Measurements from ENCODE around the gene CCDC187.
"Not testable (repeated sequence)": the region's sequence is repeated elsewhere in the genome, so short reads cannot be mapped to it uniquely, and the experiment has no call there.

Gene CCDC187

GRCh38 chr9:136266641-136267040 is 37.3 kb downstream of the CCDC187 start:
- DNase-seq (ENCODE audit: low spot score) = not testable (repeated sequence)

GRCh38 chr9:136265561-136266355 is 38.1 kb downstream of the CCDC187 start:
- DNase-seq (ENCODE audit: low spot score) = no peak

- no peak for DNase-seq (ENCODE audit: low spot score)
Observed at GRCh38 chr9:136264441-136265405, 39.2 kb downstream of the CCDC187 start.

GRCh38 chr9:136264031-136264430 is 39.9 kb downstream of the CCDC187 start:
- no peak for DNase-seq (ENCODE audit: low spot score)

GRCh38 chr9:136262671-136263178 is 41.2 kb downstream of the CCDC187 start:
- DNase-seq (ENCODE audit: low spot score) = no peak

GRCh38 chr9:136261686-136262430 is 42.0 kb downstream of the CCDC187 start:
- DNase-seq (ENCODE audit: low spot score) = no peak

- no peak for DNase-seq (ENCODE audit: low spot score)
Observed at GRCh38 chr9:136260936-136261472, 42.9 kb downstream of the CCDC187 start.

- DNase-seq (ENCODE audit: low spot score) = no peak
Observed at GRCh38 chr9:136260521-136260920, 43.4 kb downstream of the CCDC187 start.

GRCh38 chr9:136259836-136260235 is 44.1 kb downstream of the CCDC187 start:
- no peak for DNase-seq (ENCODE audit: low spot score)

- no peak for DNase-seq (ENCODE audit: low spot score)
Observed at GRCh38 chr9:136259517-136259813, 44.4 kb downstream of the CCDC187 start.

- no peak for DNase-seq (ENCODE audit: low spot score)
Observed at GRCh38 chr9:136258786-136259516, 44.9 kb downstream of the CCDC187 start.

GRCh38 chr9:136258299-136258625 is 45.6 kb downstream of the CCDC187 start:
- no peak for DNase-seq (ENCODE audit: low spot score)

GRCh38 chr9:136257381-136258298 is 46.3 kb downstream of the CCDC187 start:
- no peak for DNase-seq (ENCODE audit: low spot score)

- DNase-seq (ENCODE audit: low spot score) = no peak
Observed at GRCh38 chr9:136255896-136256890, 47.7 kb downstream of the CCDC187 start.

- no peak for DNase-seq (ENCODE audit: low spot score)
Observed at GRCh38 chr9:136255166-136255538, 48.7 kb downstream of the CCDC187 start.

GRCh38 chr9:136254381-136255165 is 49.3 kb downstream of the CCDC187 start:
- DNase-seq (ENCODE audit: low spot score) = no peak

GRCh38 chr9:136253246-136254130 is 50.4 kb downstream of the CCDC187 start:
- DNase-seq (ENCODE audit: low spot score) = no peak

All from hematopoietic multipotent progenitor cell treated with erythropoietin and hydrocortisone succinate and interleukin-3 and kit ligand, for 15 days (in vitro differentiated cells).